Activated T-helper 9 cell treated with anti-CD3 and anti-CD28 coated beads, Interleukin-2, amount 50 U/mL, for 16 hours (primary cell): ENCODE measurements around the gene APCDD1L.
"Not testable (repeated sequence)": the region's sequence is repeated elsewhere in the genome, so short reads cannot be mapped to it uniquely, and the experiment has no call there.

Experiments used
- DNase-seq: peaks from one replicate; pipeline ENCODE4 v3.0.0-alpha.2; 2020; ENCODE audit warnings: low read depth

The APCDD1L gene

DNA sequence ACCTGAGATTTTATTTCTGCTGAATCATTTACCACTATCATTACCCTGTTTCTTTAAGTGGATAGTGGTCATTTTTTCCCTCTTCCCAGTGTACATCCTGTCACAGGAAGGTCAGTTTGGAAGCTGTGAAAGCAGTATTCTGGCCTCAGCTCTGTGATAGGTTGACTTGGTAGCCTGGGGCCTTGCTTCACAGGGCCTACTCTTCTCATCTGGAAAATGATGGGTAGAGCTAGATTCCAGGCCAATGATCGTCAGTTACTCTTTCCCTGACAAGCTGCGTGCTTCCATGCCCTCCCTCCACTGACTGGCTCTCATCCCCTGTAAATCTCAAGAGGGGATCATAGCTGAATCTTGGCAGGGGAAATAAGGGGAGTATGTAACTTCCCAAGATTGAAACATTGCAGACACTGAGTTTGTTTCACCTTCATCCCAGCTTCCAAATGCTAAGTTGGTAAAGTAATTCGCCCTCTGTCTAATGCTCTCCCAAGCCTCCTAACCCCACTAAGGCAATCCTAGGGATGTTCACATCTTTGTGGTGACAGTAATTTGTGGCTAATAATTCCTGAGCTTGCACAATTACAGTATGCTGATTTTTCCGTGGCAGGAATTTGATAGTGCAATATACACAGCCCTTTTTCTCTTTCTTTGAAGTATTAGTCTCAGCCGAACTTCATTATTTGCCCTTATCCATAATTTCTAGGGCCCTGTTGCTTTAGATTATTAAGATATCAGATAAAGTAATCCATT lies 75.0 kb downstream of the APCDD1L start:
- DNase-seq: no peak

DNA sequence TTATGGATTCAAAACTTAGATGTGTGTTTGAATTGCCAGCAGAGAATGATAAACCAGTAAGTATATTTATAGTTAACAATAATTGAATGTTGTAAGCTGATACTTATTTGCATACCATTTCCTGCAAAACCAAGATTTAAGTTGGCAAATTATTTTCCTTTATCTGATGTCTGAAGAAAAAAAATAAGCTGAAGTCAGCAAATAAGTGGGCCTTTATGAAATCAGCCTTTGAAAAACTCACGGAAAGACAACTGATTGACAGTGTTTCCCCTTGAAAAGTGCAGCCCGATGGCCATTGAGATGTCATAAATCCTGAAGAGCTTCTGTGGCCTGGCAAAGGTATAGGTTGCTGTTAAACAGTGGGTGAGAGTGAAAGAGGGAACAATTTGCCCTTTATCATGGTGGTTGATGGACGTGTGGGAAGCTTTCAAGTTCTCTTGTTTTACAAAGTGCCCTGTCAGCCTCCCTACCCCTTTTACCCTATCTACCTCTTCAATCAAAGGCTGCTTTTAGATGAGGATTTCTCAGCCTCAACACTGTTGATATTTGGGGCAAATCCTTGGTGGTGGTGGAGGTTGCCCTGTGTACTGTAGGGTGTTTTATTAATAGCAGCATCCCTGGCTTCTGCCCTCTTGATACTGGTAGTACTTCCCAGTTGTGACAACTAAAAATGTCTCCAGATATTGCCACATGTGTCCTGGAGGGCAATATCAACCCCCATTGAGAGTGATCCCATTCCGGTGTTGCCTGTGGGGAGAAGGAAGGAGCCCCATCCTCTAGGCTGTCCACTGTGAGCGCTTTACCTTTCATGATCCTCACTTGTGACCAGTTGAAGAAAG lies 76.0 kb downstream of the APCDD1L start:
- no peak for DNase-seq

DNA sequence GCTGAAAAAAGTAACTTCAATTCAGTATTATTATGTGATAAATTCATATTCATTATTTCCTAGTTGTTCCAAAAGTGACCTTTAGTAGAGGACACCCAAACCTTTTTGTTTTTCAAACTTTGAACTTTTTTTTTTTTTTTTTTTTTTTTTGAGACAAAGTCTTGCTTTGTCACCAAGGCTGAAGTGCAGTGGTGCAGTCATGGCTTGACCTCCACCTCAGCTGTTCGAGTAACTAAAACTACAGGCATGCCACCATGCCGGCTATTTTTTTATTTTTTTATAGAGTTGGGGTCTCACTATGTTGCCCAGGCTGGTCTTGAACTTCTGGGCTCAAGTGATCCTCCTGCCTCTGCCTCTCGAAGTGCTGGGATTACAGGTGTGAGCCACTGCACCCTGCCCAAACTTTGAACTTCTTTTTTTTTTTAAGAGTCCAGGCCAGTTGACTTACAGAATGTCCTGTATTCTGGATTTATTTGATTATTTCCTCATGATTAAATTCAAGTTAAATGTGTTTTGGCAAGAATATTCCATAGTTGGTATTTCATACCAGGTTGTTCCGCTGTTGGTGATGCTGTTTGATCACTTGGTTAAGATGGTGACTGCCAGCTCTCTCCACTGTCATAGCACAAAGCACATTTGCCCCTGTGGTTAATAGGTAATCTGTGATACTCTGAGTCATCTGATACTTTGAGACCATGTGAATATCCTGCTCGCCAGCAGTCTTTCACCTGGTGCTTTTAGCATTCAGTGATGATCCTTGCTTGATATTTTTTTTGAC lies 78.1 kb downstream of the APCDD1L start:
- DNase-seq: no peak

DNA sequence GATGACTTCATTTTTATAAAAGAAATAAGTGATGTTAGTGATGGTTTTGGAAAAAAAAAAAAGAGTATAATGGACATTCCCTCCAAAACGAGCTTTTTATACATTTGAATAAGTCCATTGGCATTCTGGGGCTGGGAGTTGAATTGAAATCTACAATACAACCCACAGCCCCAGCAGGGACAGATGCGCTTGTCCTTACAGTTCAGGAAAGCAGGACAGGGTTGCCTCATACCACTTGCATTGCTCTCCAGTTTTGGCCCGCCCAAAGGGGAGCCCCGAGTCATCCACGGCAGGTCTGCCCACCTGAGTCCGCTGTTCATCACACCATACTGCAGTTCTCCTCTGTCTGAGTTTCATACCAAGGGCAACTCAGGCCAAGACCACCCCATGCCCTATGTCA lies 80.0 kb downstream of the APCDD1L start:
- no peak for DNase-seq

DNA sequence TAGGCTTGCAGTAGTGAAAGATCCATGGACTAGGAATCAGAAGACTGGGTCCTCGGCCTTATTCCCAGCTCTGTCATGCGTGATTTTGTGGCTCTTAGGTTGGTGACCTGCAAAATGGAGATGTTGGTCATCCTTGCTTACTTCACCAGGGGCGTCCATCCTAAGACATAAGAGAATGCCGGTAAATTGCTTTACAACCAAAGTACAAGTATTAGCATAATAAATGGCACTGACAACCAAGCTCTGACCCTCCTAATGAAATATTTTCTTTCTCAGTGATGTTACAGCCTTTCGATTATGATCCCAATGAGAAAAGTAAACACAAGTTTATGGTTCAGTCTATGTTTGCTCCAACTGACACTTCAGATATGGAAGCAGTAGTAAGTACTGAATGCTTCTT lies 80.9 kb downstream of the APCDD1L start:
- DNase-seq: no peak

DNA sequence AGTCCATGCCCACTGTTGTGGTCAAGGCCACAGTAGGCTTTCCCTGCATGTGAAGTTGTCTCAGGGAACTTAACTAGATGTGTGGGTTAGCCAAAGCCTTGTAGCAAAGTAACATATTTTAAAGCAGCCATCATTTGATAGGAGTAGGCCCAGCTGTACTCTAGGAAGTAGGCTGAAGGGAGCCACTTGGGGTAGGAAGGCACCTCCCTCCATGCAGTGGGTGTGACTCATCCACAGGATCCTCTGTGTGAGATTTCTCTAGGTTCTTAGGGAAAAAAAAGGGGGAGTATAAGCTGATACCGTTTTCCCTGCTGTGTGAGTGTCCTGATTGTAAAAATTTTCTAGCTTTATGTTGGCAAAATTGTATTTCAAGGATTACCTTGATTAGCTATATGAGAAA lies 81.4 kb downstream of the APCDD1L start:
- no peak for DNase-seq

DNA sequence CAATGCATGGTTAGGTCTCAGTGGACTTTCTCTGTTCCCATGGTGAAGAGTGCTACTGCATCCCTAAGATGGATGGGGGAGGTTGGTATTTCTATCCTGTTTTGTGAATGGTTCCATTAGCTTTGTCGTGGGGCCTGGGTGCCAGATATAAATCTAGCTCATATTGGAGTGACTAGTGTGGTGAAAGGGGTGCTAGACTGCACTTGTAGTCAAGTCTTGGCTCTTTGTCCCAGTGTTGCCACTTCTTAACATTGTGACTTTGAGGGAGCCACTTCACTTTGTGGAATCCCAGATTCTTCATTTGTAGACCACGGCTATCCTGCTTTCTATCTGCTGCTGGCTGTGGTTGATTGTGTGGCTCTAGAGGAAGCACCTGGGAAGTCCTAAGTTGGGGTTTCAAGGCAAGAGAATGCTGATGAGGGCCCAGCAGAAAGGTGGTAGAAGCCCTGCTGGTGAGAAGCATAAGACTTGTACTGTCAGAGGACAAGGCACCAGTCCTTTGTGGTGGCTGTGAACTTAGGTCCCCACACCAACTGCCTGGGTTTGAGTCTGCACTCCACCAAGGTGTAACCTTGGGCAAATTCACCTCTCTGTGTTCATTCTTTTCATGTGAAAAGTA lies 82.1 kb downstream of the APCDD1L start:
- no peak for DNase-seq

DNA sequence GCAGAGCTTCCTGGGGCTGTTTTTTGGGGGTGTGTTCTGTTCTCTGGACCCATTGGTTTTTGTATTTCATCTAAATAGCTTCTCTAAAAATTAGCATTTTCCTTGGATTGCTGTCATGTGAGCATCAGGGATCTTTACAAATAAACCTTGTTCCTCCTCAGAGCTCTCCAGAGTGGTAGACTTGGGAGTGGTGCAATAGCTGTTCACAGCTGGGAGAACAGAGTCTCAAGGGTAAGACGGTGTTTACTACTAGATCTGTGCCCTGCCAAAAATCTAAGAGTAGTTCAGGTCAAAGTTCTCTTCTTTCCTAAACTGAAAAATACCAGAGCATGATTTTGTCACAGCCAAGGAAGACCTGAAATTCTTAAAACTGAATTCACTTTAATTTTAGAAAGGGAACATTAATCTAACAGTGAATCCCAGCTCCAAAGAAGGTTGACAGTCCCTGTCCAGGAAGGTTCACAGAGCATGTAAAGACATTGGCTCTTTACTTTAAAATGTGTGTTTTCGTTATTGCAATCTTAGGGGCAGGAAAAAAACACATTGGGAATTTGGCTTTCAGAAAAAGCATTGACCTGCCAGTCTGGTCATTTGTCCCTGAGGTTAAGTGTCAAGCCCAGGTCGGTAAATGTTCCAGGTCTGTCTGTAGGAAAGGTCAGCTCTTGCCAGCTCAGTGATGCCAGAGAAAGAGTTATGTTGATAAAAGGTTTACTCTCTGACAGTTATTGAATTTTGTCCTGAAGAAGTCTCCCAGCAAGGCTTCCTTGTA lies 82.8 kb downstream of the APCDD1L start:
- no peak for DNase-seq

DNA sequence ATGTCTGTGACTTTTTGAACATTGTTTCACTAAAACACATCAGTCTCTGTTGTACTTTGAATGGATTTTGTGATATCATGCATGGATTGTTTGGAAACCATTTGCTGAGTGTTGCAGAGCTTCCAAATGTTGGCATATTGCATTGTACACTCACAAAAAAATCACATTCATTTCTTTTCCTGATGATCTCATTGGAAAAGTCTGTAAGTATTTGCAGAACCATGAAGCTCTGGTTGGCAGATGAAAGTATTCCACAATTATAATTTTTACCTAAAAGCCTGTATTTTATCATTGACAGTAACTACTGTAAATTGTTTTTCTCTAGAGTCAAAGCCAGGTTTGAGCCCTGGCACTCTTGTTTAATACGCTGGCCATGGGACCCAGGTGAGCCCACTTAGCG lies 84.1 kb downstream of the APCDD1L start:
- no peak for DNase-seq

DNA sequence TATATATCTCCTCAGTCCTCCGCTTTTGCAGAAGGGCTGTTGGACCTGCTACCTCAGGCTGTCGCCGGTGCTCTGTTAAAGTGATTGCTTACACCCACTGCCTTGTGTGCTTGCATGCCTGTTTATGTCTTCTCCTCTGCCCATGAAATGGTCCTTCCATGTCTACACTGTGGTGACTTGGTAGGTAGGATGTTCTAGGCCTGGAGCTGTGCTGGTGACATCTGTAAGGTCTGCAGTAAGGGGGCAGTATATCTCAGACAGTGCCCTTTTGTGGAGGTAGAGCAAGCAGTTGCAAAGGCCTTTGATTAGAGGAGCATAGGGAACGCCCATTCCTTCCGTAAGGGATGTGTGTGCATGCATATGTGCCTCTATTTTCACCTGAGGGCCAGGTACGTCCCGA lies 85.9 kb downstream of the APCDD1L start:
- DNase-seq: no peak

DNA sequence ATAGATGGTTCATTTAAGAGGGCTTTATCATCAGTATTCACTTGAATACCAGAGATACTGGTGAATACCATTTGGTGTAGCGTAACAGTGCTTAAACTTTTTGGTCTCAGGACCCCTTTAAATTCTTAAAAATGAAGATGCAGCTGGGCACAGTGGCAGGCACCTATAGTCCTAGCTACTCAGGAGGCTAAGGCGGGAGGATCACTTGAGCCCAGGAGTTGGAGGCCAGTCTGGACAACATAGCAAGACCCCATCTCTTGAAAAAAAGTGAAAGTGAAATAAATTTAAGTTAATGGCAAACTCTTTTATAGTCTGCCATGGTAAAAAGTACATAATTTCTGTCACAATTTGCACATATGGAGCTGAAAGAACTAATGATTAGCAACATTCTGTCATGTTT lies 86.8 kb downstream of the APCDD1L start:
- no peak for DNase-seq

DNA sequence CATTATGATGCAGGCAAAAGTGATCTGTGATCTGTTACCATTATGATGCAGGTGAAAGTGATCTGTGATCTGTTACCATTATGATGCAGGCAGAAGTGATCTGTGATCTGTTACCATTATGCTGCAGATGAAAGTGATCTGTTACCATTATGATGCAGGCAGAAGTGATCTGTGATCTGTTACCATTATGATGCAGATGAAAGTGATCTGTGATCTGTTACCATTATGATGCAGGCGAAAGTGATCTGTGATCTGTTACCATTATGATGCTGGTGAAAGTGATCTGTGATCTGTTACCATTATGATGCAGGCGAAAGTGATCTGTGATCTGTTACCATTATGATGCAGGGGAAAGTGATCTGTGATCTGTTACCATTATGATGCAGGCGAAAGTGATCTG lies 87.6 kb downstream of the APCDD1L start:
- not testable (repeated sequence) for DNase-seq

DNA sequence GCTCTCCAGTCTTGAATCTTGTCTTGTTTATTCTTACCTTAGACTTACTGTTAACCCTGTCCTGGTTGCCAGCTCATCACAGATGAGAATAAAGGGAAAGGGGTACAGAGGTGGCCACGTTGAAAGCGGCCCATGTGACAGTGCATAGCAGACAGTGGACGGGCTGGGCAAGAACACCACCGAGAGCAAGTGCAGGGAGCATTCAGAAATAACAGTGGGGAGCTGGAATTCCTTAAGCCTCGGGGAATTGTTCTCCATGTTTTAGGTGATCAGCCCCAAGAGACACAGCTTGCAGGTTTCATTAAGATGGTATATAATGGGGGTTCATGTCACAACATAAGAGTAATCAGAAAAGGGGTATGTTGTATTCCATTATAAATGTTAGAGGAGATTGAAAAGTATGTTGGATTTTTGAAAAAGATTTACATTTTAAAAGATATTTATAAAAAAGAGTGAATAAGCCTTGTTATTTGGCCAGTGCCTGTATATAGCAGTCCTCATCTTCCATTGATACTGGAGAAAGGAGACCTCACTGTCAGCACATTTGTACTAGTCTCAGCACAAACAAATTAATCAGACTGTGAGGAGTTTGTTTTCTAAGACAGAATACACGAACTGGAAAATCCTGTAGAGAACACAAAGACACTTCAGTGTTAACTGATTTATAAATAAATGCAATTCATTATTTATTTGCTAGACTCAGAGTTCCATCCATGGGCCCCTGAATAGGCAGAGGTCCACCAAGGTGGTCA lies 90.8 kb downstream of the APCDD1L start:
- DNase-seq: no peak

DNA sequence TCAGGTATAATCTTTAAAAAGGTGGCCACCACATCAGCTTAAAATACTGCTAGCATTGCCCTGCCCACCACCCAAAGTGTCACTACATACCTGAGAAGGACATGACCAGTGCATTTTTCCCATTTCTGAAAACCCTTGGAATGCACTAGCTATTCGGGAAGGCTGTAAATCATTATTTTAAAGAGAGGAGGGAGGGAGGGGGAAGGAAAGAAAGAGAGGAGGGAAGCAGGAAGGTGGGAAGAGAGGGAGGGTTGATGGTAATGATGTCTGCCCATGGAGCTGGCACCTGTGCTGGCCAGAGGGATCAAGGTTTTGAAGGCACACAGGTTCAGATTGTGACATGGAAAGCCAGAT lies 93.7 kb downstream of the APCDD1L start:
- no peak for DNase-seq

DNA sequence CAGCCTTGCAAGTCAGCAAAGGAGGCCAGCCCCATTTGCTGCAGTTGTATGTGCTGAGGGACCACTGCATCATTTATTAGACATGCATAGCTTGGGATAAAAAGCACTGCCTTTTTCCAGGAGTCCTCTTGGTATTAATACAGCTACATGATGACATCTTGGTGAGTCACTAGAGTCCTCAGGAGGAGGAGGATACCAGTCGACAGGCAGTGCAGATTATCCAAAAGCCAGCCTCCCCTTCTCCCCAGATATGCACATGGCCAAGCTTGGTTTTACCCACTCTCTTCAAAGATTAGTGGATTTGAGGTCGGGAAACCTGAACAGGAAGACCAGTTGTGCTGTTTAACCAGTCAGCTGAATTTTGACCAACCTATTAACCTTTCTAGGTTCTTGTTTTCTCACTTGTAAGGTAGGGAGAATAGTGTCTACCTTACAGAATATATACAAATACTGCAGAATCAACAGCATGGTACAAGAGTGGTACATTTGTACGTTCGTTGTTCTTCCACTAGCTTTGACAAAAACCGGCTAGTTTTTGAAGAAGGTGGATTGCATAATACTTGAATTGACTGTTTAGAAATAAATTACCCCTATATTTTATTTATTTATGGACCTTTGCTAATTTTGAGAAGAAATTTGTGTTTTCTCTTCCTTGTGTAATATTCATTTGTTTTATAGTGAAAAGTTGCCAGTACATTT lies 94.3 kb downstream of the APCDD1L start:
- no peak for DNase-seq

DNA sequence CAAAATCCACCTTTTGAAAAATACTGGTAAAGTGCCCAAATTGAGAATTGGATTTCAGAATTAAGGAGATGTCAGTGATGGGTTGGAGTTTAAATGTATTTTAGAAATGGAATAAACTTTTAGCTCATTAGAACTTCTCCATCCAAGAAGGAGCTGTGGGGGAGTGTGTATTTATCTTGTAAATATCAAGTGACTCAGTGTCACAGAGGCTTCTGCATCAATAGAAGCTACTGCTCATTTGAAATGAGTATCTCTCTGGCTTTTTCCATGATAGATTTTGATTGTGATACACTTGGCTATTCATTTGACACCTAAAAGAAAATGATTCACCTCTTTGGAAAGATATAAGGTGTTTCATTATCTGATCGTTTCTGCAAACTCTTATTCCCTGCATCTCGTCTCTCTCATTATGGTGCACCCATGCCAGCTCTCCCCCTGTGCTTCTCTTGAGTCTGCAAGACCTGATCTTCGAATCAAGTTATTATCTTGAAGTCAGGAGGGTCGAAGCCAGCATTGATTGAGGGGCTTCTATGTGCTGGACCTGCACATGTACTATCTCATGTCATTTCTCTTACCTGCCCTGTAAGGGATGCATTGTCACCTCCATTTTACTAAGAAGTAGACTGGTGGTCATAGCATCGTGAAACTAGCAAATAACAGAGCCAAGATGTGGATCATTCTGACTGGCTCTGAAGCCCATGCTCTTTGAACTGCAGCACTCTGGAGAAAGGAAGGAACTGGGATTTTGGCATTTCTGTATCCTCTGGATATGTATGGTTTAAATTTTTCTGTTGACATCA lies 96.0 kb downstream of the APCDD1L start:
- DNase-seq: no peak

DNA sequence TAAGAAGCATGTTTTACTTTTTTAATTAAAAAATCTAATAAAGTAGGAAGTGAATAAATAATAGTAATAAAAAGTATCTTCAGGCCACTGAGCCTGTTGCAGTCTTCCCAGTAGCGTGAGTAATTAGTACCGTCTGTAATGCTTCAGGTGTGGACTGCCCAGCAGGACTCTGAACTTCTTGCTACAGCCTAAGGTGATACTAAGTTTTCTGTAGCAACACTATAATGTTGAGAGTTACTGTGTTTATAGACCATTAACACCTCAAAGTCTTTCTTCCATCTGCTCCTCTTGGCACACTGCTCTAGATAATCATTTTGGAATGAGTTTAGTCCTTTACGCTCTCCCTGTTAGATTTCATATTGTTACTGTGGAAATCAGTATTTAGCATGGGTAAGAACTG lies 97.8 kb downstream of the APCDD1L start:
- DNase-seq: no peak

DNA sequence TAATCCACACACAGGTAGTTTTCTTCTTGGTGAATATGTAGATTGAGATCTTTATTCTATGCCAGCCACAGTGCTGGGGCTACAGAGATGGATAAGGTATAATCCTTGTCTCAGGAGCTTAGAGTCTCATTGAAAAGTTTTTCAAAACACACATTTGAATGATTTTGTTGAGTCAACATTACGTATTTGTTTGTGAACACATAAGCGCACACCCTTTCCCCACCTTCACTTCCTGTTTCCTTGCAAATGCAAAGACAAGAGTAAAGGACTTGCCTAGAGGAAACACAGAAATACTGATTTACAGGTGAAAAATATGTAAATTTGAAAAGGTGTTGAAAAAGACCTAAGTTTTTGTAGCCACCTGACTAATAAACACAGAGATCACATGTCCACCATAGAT lies 98.4 kb downstream of the APCDD1L start:
- DNase-seq: no peak

DNA sequence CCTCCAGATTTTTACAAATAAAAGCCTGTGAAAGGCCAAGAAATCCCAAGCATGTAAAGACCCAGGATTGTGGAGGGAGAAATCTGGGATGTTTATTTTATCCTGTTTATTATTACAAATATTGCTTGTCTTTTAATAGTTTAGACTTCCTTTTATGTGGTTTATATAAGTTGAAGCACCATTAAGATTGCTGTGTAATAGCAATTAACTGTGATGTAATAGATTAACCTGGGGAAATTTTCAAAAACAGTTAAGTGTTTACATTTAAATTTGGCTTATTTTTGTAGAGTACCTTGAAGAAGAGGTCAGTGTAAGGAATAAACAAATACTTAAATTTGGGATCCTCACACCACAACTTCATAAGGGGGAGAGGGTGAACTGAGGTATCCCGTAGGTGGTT lies 99.1 kb downstream of the APCDD1L start:
- DNase-seq: no peak
